HG02588 (cell line): ENCODE results near the gene GARIN5B.

Experiments
- ATAC-seq: cut with Tn5 transposase; IDR thresholded peaks from one replicate; pipeline ENCODE4 v1.9.1; 2021; ENCODE audit warnings: mild to moderate bottlenecking, moderate library complexity; ENCODE audit not compliant: unreplicated experiment

Gene GARIN5B

GRCh38 chr19:55372316-55373081, 9.4 kb upstream of the GARIN5B start:
- ATAC-seq = no peak

GRCh38 chr19:55370305-55370988, 7.4 kb upstream of the GARIN5B start, which contains the start of gene IL11:
TSS of gene IL11 (minus strand) at chr19:55370463. CDS start at chr19:55370310, 153 bp downstream.
- ATAC-seq = no peak

GRCh38 chr19:55369653-55370304, 6.7 kb upstream of the GARIN5B start:
- no peak for ATAC-seq

- ATAC-seq = no peak
Measured at GRCh38 chr19:55368701-55369563, 5.9 kb upstream of the GARIN5B start.

GRCh38 chr19:55368106-55368505, 5.0 kb upstream of the GARIN5B start:
- no peak for ATAC-seq

- no peak for ATAC-seq
Measured at GRCh38 chr19:55366790-55367189, 3.7 kb upstream of the GARIN5B start.

- ATAC-seq = no peak
Measured at GRCh38 chr19:55365964-55366363, 2.9 kb upstream of the GARIN5B start.

GRCh38 chr19:55365245-55365644, 2.2 kb upstream of the GARIN5B start:
- no peak for ATAC-seq

GRCh38 chr19:55362174-55362989, 678 bp downstream of the GARIN5B start:
- no peak for ATAC-seq

GRCh38 chr19:55360902-55361301, 2.2 kb downstream of the GARIN5B start:
- no peak for ATAC-seq

- no peak for ATAC-seq
Measured at GRCh38 chr19:55358943-55359908, 3.8 kb downstream of the GARIN5B start.

- ATAC-seq = no peak
Measured at GRCh38 chr19:55358493-55358892, 4.6 kb downstream of the GARIN5B start.

GRCh38 chr19:55355213-55355821, 7.7 kb downstream of the GARIN5B start:
- ATAC-seq = no peak

- no peak for ATAC-seq
Measured at GRCh38 chr19:55354698-55355212, 8.3 kb downstream of the GARIN5B start, which contains the start of gene COX6B2. TSS of gene COX6B2 (minus strand) at chr19:55354719. CDS start at chr19:55354521, 198 bp downstream.

GRCh38 chr19:55353803-55354697, 9.0 kb downstream of the GARIN5B start:
- no peak for ATAC-seq

GRCh38 chr19:55353356-55353802, 9.7 kb downstream of the GARIN5B start:
- no peak for ATAC-seq

- ATAC-seq = no peak
Measured at GRCh38 chr19:55352549-55353145, 10.4 kb downstream of the GARIN5B start.
